ENCODE data around the gene CHIC2.

Gene CHIC2

DNA sequence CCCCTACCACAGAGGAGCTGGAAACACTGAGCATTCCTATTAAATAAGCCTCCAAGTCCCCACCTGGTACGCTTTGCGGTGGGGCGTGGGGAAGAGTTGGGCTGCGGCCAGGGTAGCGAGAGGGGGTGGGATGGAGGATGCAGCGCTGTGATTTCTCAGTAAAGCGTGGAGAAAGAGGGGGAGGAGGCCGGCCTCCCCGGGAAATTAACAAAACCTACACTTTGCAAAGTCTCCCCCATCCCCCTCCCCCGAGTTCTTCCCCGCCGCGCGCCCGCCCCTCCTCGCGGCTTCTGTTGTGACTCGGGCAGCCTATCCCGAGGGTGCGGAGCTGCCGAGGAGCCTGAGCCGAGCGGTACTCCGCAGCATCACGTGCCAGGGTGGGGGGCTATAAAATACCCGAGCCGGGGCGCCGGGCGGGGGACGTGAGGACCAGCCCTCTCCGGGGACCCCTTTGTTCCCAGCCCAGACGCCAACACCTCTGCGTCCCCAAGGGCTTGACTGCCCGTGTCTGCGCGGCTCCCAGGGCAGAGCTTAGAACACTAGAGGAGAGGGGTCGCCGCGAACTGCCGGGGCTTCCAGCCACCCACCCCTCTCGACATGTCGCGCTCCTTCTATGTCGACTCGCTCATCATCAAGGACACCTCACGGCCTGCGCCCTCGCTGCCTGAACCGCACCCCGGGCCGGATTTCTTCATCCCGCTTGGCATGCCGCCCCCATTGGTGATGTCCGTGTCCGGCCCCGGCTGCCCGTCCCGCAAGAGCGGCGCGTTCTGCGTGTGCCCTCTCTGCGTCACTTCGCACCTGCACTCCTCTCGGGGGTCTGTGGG is 35.6 kb upstream of the CHIC2 start, which contains the start of gene GSX2:
Gene GSX2, plus strand, starts transcription at position 416 of the 827 bp plus-strand sequence. Its CDS starts 182 bp downstream, at position 598.
- TF ChIP-seq JUND (IDR thresholded peaks at IDR 0.05; ENCODE audit: low read depth) = no peak
- no peak for DNase-seq (ENCODE audit: low read depth in 1 of 2, low spot score in 1 of 2)
- in situ Hi-C loops (cut with HindIII; ENCODE audit: low pct_unique_long_range_greater_than_20kb, low sequenced_read_pairs) = no loop called here

DNA sequence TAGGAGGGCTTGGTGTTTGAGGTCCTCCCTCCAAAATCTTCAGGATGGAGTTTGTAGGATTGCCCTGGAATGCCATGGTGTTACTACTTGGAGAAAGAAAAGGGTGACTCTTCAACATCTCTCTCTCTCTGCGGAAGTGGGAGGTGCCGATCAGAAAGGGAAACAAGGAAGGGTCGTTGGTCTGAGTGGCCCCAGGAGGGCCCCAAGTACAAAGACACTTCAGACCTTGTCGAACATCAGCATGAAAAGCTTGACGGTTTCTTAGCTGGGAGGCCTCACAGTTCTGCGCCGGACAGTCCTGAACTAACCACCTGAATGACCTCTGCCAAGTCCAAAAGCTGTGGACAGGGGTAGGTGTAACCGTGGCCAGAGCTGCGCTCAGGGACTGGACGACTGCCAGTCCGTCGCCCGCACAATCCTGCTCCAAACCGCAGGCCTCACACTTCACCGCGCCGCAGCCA is 34.9 kb upstream of the CHIC2 start:
- in situ Hi-C loops (cut with HindIII; ENCODE audit: low pct_unique_long_range_greater_than_20kb, low sequenced_read_pairs) = no loop called here
- no peak for DNase-seq (ENCODE audit: low read depth in 1 of 2, low spot score in 1 of 2)

DNA sequence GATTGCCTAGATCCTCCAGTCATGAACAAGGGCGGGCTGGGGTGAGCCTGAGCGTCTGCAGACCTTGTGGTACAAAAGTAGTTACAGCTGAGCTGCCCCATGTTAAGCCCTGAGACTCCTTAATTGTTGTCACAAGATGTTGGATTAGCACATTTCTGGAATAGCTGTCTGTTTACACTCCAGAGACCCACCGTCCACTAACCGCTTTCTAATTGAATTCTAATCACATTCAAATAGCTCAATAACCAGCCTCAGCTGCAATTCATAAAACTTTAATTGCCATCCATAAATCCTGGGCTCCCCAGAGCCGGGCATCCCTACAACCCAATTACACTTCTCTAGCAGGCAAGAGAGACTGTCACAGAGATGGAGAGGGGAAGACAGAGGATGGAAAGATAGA is 34.0 kb upstream of the CHIC2 start:
- no peak for DNase-seq (ENCODE audit: low read depth in 1 of 2, low spot score in 1 of 2)
- no peak for TF ChIP-seq JUND (IDR thresholded peaks at IDR 0.05; ENCODE audit: low read depth)
- in situ Hi-C loops (cut with HindIII; ENCODE audit: low pct_unique_long_range_greater_than_20kb, low sequenced_read_pairs) = no loop called here

More for the DNA sequence above, 34.9 kb upstream of the CHIC2 start:
- no peak for TF ChIP-seq JUND (IDR thresholded peaks at IDR 0.05; ENCODE audit: low read depth)

DNA sequence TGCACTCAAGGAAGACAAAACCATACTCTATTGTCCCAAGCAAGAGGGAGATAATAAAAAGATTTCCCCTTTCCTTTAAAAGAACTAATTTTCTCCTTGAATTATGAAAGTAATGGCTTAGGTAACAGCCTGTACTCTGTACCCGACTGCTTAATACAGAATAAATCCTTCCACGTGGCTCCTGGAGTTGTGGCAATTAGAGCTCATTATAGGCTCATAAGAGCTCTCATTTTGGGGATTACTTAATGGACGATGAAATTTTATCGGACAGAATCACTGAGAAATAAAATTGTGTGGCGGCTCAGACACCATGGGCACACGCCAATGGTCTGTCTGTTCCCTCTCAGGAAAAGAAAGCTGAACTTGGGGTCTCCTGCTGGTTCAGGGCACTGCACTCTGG is 32.7 kb upstream of the CHIC2 start:
- TF ChIP-seq JUND (IDR thresholded peaks at IDR 0.05; ENCODE audit: low read depth) = no peak
- no peak for DNase-seq (ENCODE audit: low read depth in 1 of 2, low spot score in 1 of 2)
- in situ Hi-C loops (cut with HindIII; ENCODE audit: low pct_unique_long_range_greater_than_20kb, low sequenced_read_pairs) = no loop called here

DNA sequence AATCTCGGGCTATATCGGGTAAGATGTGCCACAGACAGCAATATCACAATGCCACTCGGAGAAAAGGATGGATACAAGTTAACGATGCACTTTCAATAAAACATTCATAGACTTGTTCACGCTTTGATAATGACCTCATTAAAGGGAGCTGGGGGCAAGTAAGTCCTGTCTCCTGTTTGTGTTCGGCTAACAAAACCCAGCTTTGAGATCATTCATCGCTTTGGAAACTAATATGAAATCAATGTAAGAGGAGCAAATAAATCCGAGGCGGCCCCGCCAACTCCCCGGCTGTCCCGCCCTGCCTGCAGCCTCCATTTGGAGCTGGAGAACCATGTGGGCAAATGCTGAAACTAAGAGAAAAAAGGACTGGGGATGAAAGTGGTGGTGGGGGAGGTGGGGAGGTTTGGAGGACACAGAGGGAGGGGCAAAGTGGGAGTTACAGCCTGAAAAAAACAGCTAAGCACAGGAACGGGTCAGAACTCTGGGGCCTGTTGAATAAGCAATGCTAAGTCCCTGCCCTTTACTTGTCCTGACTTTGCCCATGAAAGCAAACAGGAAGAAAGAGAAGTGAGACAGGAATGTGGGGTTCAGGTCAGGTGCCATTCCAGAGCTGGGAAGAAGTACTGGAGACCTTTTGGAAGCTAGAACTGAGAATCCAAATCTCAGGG is 32.0 kb upstream of the CHIC2 start:
- in situ Hi-C loops (cut with HindIII; ENCODE audit: low pct_unique_long_range_greater_than_20kb, low sequenced_read_pairs) = no loop called here
- peak in 1 of 2 experiments; percentile 10 for DNase-seq (ENCODE audit: low read depth in 1 of 2, low spot score in 1 of 2)
- TF ChIP-seq JUND (IDR thresholded peaks at IDR 0.05; ENCODE audit: low read depth) = no peak

DNA sequence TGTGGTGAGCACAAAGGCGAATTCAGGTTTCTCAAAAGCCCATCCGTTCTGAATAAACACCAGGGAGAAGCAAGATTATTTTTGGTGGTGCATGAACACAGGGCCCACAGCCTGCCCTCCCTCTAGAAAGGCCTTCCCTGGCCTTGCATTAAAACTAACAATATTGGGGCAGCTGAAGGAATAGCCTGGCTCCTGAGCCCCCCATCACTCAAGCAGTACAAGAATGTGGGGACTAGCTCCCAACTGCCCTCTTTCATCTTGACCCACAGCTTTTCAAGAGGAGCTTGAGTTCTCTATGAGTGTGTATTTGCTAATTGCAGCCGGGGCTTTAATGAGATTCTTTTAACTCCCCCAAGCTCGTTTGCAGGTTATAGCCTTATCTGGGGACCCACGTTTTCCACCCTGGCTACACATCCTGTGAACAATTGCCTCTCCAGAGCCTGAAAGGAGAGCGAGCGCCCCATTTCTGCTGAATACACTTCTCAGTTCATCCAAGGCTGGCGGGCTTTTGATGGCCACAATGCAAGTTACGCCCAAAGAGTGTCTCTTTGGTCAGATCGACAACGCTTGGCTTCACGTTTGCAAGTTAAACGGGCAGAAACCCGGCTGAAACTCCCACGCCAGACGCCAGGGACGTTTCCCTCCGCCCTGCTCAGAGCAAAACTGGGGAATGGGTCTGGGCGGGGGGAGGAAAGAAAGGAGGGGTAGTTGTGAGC is 30.9 kb upstream of the CHIC2 start:
- no peak for TF ChIP-seq JUND (IDR thresholded peaks at IDR 0.05; ENCODE audit: low read depth)
- in situ Hi-C loops (cut with HindIII; ENCODE audit: low pct_unique_long_range_greater_than_20kb, low sequenced_read_pairs) = no loop called here

DNA sequence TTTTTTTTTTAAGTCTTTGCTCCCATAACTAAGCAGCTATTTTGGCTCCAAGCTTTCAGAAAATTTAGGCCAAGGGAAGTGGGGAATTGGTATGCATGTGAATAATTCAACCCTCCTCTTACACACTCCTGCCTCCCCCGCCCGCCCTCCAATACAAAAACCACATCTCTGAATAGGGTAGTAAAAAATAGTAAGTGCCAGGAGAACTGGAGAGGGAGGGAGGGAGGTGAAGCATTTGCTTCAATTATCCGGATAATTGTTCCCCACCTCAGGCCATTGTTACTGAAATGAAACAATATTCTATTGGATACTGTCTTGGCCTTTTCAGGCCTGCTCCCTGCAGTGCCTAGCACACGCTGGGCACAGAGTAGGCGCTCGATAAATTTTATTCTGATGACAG is 30.0 kb upstream of the CHIC2 start:
- TF ChIP-seq JUND (IDR thresholded peaks at IDR 0.05; ENCODE audit: low read depth) = no peak
- in situ Hi-C loops (cut with HindIII; ENCODE audit: low pct_unique_long_range_greater_than_20kb, low sequenced_read_pairs) = no loop called here
- no peak for DNase-seq (ENCODE audit: low read depth in 1 of 2, low spot score in 1 of 2)

More for the DNA sequence above, 30.9 kb upstream of the CHIC2 start:
- no peak for DNase-seq (ENCODE audit: low read depth in 1 of 2, low spot score in 1 of 2)

DNA sequence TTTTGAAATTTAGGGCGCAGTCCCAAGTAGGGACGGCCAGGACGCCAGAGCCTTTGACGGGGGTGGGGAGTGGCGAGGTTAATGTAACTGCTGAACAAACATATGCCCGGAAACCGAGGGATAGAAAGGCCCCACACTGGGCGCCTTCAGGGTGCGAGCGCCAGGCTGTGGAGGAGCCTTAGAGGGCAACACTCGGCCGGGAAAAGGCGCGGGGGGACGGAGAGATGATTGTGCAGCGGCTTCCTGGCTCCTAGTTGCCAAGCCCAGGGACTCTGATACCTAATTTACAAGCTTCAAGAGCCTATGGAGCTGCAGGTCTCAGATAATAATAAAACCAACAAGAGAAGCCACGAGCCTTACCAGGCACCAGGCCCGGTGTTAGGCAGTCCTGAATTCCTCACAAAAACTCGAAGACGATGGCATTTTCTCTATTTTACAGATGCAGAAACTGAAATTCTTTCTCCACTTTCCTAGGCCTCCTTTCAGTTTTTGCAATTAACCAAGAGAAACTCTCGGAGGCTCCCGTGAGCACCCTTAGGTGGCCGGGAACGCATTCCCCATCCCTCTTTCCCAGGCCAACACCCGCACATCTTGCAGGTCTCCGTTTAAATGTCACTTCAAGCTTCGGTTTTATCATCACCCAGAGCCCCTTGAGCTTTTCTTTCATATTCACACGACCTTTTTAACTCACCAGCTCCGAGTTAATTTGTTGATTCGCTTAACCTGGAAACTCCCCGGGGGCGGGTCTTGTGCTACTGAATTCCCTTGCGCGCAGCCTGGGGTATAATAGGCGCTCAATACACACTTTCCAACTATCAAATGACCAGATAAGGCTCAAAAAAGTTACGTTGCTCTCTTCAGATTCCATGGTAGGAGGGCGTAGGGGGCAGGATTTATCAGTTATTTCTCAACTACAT is 29.2 kb upstream of the CHIC2 start:
- no peak for DNase-seq (ENCODE audit: low read depth in 1 of 2, low spot score in 1 of 2)
- in situ Hi-C loops (cut with HindIII; ENCODE audit: low pct_unique_long_range_greater_than_20kb, low sequenced_read_pairs) = no loop called here
- TF ChIP-seq JUND (IDR thresholded peaks at IDR 0.05; ENCODE audit: low read depth) = no peak

DNA sequence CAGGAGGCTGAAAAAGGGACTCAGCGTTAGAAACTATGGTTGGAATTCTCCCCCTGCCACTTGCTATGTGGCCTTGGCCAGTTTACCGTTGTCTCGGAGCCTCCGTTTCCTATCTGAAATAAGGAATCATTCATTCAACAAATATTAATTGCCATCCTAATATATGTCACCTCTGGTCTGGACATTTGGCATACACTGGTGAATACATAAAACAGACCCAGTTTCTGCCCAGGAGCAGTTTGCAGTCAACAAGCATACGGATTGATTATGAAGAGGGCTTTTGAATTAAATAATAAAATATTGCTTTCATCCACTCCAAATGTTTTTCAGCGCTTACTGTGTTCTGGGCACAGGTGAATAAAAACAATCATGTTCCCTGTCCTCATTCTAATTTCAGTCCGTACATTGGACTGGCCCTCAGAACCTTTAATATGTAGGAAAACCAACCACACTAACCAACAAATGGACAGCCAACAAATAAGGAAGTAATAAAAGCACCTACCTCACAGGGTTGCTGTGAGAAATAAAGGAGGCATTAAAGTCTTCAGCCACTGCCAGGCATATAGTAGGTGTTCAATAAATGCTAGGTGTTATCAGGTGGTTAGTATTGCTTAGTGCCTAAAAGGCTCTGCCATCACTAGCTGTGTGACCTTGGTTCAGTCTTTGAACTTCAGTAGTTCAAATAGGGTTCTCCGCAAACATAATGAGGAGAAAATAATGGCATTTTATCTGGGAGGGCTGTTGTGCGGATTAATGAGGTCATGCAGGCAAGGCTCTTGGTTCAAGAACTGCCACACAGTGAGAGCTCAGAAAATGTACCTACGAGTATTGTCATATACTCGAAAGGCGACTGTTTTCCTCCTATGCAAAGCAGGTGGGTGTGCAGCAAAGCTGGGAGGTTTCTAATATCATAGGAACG is 28.3 kb upstream of the CHIC2 start:
- in situ Hi-C loops (cut with HindIII; ENCODE audit: low pct_unique_long_range_greater_than_20kb, low sequenced_read_pairs) = no loop called here
- no peak for TF ChIP-seq JUND (IDR thresholded peaks at IDR 0.05; ENCODE audit: low read depth)
- no peak for DNase-seq (ENCODE audit: low read depth in 1 of 2, low spot score in 1 of 2)

DNA sequence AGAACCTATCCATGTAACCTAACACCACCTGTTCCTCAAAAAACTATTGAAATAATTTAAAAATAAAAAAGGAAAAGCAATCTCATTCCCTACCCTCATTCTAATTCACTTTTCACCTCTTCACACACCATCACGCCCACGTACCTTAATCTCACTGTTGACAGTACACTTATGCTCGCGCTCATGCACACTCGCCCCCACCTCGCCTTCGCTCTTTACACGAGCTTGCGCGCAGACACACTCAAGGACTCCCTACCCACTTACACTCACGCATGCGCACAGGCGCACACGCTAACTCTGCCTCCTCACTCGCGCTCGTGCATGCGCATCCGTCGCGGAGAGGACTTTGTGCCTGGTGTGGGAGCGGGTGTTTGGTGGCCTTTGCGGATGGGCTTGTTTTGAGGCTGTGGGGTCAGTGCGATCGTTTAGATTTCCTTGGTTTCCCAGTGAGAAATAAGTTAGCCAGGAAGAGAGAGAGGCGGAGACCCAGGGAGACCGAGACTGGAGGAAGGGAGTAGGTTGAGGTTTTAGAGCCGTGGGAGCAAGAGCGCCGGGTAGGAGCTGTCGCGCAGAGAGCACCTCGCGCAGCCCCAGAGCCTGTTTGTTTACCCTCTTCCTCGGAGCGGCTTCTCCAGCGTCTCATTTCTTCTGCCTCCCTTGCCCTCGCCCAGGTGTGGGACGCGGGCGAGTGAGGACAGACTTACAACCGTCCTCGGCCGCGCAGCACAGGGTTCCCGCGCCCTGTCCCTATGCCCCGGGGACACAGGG is 27.4 kb upstream of the CHIC2 start:
- no peak for TF ChIP-seq JUND (IDR thresholded peaks at IDR 0.05; ENCODE audit: low read depth)
- peak; percentile 80 to 87 for DNase-seq (ENCODE audit: low read depth in 1 of 2, low spot score in 1 of 2)
- in situ Hi-C loops (cut with HindIII; ENCODE audit: low pct_unique_long_range_greater_than_20kb, low sequenced_read_pairs) = no loop called here
